Measurements from ENCODE around the gene CHD2. TPM values are rescaled to one million over a fixed set of nuclear protein-coding genes. Genes with fewer than 3 reads are reported as not detected.

CHD2 gene
- total RNA-seq, 2 donors from 2014 or later, result 76.3 to 137 TPM

DNA sequence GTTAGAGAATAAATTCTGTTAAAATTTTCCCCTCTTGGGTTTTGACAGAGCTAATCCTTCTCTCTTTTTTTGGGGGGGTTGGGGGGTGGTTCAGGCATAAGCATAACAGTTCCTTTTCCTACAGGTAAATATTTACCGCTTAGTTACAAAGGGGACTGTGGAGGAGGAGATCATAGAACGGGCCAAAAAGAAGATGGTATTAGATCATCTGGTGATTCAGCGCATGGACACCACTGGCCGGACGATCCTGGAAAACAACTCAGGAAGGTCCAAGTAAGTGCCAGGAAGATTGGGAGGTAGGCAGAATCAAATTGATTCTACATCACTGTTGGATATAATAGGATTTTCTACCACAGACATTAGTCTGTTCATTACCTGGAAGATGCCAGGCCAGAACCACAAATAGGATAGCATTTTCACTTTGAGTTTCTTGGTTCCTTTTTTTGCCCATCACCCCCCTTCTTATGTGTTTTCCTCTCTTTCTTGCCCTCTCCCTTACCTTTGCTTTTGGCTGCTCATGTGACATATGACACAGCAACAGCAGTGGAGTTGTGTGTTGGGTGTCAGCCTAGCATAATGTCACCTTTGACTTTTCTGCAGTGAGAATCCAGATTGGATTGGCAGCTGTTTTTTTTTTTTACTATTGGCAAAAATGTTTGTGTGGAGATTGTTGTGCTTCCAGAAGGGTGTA, 79.0 kb downstream of the CHD2 start:
- no peak for DNase-seq (ENCODE audit: low spot score)
- Histone ChIP-seq H3K4me1 (replicated peaks) (no peaks in the 10 kb centered on the region), H3K4me3 (no peak overlapping the region), H3K27me3 (replicated peaks; ENCODE audit: insufficient read depth) (no peaks in the 10 kb centered on the region), H3K9me3 (no peaks in the 10 kb centered on the region), H3K27ac (no peak overlapping the region), H3K36me3 (peaks cover 14 to 26% of the 10 kb centered on the region in 2 donors)
- intact Hi-C loops (cut with DNase I), result no loop called here
- 89% methylated on average over 5 of the region's 5 CpGs for WGBS
- TF ChIP-seq POLR2AphosphoS5 (IDR thresholded peaks at IDR 0.05), result no peak
- TF ChIP-seq, protein P1, sequence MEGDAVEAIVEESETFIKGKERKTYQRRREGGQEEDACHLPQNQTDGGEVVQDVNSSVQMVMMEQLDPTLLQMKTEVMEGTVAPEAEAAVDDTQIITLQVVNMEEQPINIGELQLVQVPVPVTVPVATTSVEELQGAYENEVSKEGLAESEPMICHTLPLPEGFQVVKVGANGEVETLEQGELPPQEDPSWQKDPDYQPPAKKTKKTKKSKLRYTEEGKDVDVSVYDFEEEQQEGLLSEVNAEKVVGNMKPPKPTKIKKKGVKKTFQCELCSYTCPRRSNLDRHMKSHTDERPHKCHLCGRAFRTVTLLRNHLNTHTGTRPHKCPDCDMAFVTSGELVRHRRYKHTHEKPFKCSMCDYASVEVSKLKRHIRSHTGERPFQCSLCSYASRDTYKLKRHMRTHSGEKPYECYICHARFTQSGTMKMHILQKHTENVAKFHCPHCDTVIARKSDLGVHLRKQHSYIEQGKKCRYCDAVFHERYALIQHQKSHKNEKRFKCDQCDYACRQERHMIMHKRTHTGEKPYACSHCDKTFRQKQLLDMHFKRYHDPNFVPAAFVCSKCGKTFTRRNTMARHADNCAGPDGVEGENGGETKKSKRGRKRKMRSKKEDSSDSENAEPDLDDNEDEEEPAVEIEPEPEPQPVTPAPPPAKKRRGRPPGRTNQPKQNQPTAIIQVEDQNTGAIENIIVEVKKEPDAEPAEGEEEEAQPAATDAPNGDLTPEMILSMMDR (IDR thresholded peaks at IDR 0.05), result no peak
- no peak for TF ChIP-seq POLR2A (IDR thresholded peaks at IDR 0.05)

DNA sequence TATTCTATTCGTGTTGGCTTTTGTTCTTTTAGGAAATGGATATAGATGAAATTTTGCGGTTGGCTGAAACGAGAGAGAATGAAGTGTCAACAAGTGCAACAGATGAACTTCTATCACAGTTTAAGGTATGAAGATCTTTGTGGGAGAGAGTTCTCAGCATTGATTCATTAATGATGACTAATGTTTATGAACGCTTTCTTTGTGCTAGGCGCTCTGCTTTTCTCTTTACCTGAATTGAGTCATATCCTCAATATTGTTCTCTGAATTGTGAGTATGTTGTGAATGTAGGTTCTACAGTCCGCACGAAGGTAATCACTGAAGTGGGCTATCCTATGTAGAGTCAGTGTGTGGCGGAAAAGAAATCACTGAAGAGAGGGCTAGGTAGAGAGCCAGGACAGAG, 81.2 kb downstream of the CHD2 start:
- TF ChIP-seq POLR2A (IDR thresholded peaks at IDR 0.05) (no peak), POLR2AphosphoS5 (IDR thresholded peaks at IDR 0.05) (no peak)
- TF ChIP-seq, protein P1 (IDR thresholded peaks at IDR 0.05), result no peak
- intact Hi-C loops (cut with DNase I), result no loop called here
- Histone ChIP-seq H3K4me1 (replicated peaks) (no peaks in the 10 kb centered on the region), H3K27me3 (replicated peaks; ENCODE audit: insufficient read depth) (no peaks in the 10 kb centered on the region), H3K4me3 (no peak overlapping the region), H3K36me3 (peaks cover 9 to 23% of the 10 kb centered on the region in 2 donors), H3K9me3 (no peaks in the 10 kb centered on the region), H3K27ac (no peak overlapping the region)
- 95% methylated on average over 8 of the region's 8 CpGs for WGBS
- DNase-seq (ENCODE audit: low spot score), result no peak

DNA sequence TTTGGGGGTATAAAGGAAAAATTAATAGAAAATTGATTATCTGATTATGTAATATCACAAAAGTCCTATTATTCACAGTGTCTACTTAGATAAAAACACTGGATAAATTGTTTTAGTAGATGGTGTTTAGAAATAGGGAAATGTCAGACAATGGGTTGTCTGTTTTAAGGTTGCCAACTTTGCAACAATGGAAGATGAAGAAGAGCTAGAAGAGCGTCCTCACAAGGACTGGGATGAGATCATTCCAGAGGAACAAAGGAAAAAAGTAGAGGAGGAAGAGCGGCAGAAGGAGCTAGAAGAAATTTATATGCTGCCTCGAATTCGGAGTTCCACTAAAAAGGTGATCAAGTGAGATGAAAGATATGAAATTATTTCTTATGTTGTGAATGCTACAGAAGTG, 84.0 kb downstream of the CHD2 start:
- no peak overlapping the region for H3K4me3 ChIP-seq
- H3K27ac ChIP-seq, result no peak overlapping the region
- intact Hi-C loops (cut with DNase I), result no loop called here
- H3K27me3 ChIP-seq (replicated peaks; ENCODE audit: insufficient read depth), result no peaks in the 10 kb centered on the region
- WGBS, result 67% methylated on average over 4 of the region's 4 CpGs
- H3K9me3 ChIP-seq, result no peaks in the 10 kb centered on the region
- TF ChIP-seq POLR2AphosphoS5 (IDR thresholded peaks at IDR 0.05), result no peak
- no peak for TF ChIP-seq POLR2A (IDR thresholded peaks at IDR 0.05)
- TF ChIP-seq, protein P1 (IDR thresholded peaks at IDR 0.05), result no peak
- H3K4me1 ChIP-seq (replicated peaks), result no peaks in the 10 kb centered on the region
- H3K36me3 ChIP-seq, result peaks cover 12 to 16% of the 10 kb centered on the region in 2 donors
- DNase-seq (ENCODE audit: low spot score), result no peak

DNA sequence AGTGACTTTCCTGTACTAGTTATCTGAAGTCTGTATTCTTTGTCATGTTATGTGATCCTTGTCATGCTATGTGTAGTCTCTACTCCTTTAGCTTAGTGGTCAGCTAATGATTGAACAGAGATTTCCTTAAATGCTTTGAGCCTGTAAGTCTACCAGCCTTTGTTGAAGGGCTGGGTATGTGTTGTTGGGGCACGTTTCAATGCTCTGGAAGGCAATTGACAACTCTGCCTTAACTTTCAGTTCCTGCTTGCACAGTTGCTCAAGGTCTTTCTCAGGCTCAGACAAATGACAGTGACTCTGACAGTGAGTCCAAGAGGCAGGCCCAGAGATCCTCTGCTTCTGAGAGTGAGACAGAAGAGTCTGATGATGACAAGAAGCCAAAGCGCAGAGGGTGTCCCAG, 89.3 kb downstream of the CHD2 start:
- intact Hi-C loops (cut with DNase I), result no loop called here
- H3K4me3 ChIP-seq, result no peak overlapping the region
- no peak overlapping the region for H3K27ac ChIP-seq
- H3K27me3 ChIP-seq (replicated peaks; ENCODE audit: insufficient read depth), result no peaks in the 10 kb centered on the region
- peaks cover 3 to 25% of the 10 kb centered on the region in 2 donors for H3K36me3 ChIP-seq
- H3K4me1 ChIP-seq (replicated peaks), result no peaks in the 10 kb centered on the region
- no peaks in the 10 kb centered on the region for H3K9me3 ChIP-seq
- TF ChIP-seq POLR2A (IDR thresholded peaks at IDR 0.05) (no peak), POLR2AphosphoS5 (IDR thresholded peaks at IDR 0.05) (no peak)
- TF ChIP-seq, protein P1 (IDR thresholded peaks at IDR 0.05), result no peak
- 72% methylated on average over 2 of the region's 2 CpGs for WGBS
- no peak for DNase-seq (ENCODE audit: low spot score)

DNA sequence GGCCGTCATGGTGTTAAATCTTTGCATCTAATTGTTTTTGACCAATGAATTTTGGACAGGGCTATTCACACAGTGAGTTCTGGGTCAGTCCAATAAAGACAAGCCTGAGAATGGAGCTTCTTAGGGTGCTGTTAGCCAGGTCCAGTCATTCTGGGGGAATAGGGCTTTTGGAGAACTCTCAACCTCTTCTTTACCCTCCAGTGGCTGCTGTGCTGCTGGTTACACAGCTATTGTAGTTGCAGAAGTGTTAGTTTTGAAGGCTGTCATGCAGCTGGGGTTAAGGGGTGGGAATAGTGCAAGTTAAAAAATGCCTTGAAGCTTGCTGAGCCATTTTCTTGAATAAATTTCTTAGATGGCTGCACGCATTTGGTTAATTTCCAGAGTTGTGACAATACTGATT, 89.9 kb downstream of the CHD2 start:
- intact Hi-C loops (cut with DNase I), result no loop called here

More for the DNA sequence above, 89.9 kb downstream of the CHD2 start:
- H3K27me3 ChIP-seq (replicated peaks; ENCODE audit: insufficient read depth), result no peaks in the 10 kb centered on the region
- TF ChIP-seq POLR2AphosphoS5 (IDR thresholded peaks at IDR 0.05) (no peak), POLR2A (IDR thresholded peaks at IDR 0.05) (no peak)
- TF ChIP-seq, protein P1 (IDR thresholded peaks at IDR 0.05), result no peak
- no peak overlapping the region for H3K27ac ChIP-seq
- H3K9me3 ChIP-seq, result no peaks in the 10 kb centered on the region
- 94% methylated on average over 2 of the region's 2 CpGs for WGBS
- no peaks in the 10 kb centered on the region for H3K4me1 ChIP-seq (replicated peaks)
- DNase-seq (ENCODE audit: low spot score), result no peak
- H3K36me3 ChIP-seq, result peaks cover 3 to 25% of the 10 kb centered on the region in 2 donors
- no peak overlapping the region for H3K4me3 ChIP-seq
